Measurements from ENCODE around the gene RBKS. TPM values are rescaled to one million over a fixed set of nuclear protein-coding genes. Genes with fewer than 3 reads are reported as not detected.

RBKS gene
- total RNA-seq, 4 donors from 2014 or later, result 1.5 to 3.1 (median 2.1) TPM

DNA sequence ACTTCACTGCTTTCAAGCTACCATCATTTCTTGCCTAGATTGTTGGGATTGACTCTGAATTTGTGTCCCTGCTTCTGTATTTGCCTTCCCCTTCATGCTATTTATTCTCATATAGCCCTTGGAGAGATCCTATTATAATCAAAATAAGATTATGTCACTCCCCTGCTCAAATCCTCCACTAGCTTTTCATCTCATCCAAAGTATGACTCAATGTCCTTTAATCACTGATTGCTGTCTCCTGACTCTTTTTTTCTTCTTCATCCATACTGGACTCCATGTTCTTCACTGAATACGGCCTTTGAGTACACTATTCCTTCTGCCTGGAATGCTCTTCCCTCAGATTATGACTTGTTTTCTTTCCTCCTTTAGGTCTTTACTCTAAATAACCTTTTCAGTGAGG lies 5.0 kb downstream of the RBKS start:
- TF ChIP-seq CTCF (IDR thresholded peaks at IDR 0.05; ENCODE audit: low read depth), result no peak

GRCh38 chr2:27884601-27885000 lies 5.6 kb downstream of the RBKS start:
- no peak for TF ChIP-seq CTCF (IDR thresholded peaks at IDR 0.05; ENCODE audit: low read depth)

DNA sequence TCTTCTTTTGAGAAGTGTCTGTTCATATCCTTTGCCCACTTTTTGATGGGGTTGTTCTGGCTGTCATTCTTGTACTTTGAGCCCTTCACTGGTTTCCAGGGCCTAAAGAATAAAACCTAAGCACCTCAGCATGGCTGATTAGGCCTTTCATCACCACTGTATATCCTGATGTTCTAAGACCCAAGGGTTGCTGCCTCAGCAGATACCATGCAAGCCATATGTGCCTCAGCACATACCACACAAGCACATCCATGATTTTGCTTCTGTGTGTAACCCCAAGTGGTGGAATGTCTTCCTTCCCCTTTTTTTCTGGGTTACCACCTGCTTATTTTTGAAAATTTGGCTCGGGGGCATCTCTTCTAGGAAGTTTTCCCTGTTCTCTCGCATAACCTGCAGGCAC lies 11.4 kb downstream of the RBKS start:
- no peak for TF ChIP-seq CTCF (IDR thresholded peaks at IDR 0.05; ENCODE audit: low read depth)

DNA sequence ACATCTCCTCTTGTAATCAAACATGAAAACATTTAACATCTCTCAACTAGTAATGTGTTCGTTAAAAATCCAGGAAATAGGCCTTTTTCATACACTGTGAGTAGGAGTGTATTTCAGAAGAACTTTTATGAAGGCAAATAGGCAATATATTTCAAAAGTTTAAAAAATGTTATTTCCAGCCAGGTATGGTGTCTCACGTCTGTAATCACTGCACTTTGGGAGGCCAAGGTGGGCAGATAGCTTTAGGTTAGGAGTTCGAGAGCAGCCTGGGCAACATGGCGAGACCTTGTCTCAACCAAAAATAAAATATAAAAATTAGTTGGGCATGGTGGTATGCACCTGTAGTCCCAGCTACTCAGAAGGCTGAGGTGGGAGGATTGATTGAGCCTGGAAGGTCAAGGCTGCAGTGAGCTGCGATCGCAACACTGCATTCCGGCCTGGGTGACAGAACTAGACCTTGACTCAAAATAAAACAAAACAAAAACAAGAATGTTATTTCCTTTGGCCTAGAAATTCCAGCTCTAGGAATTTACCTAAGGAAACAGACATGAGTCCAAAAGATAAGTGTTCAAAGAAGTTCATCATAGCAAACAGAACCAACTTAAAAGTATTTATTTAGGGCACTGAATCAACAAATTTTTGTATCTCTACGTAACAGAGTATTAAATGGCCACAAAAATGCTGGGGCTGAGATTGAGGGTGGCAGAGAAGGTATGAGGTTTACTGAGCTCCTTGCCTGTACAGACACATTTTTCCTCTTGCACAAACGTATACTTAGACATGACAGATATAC lies 14.9 kb downstream of the RBKS start:
- no peak for TF ChIP-seq CTCF (IDR thresholded peaks at IDR 0.05; ENCODE audit: low read depth)

DNA sequence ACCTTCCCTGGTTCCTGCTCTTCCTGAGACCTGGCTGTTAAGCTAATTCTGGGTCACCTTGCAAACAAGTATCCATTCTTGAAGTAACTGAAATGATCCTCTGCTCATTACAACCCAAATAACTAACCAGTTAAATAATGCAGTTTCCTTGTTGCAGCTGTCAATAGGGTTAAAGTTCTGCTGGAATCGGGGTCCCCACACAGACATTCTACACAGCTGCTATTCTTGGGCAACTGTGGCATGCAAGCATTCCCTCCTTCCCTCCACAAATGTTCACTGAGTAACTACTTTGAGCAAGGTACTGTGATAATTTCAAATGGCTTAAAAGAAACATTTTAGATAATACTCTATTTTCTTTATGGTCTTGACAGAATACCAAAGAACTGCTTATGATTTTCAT lies 17.1 kb downstream of the RBKS start:
- TF ChIP-seq CTCF (IDR thresholded peaks at IDR 0.05; ENCODE audit: low read depth), result no peak

DNA sequence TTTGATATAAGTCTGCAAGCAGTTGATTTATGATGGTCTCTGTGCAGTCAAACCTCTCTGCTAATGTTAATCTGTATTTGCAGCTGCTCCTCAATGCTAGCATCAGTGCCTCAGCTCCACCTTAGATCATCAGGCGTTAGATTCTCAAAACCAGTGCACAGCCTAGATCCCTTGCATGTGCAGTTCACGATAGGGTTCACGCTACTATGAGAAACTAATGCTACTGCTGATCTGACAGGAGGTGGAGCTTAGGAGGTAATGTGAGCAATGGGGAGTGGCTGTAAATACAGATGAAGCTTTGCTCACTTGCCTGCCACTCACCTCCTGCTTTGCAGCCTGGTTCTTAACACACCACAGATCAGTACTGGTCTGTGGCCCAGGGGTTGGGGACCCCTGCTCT lies 18.4 kb downstream of the RBKS start:
- no peak for TF ChIP-seq CTCF (IDR thresholded peaks at IDR 0.05; ENCODE audit: low read depth)

DNA sequence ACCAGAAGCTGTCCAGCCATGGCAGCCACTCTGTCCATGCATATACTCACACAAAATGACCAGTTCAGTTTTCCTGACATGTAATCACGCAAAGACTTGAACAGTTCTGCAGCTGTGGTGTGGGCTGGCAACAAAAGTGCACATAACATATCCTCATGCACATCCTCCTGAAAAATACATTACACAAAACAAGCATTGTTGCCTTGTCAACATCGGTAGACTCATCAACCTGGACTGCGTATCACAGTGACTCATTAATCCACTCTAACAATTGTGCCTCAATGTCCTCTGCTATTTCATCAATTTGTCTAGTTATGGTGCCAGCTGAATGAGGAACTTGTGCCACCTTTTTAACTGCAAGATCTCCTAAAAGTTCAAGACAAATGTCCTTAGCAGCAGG lies 19.5 kb downstream of the RBKS start:
- no peak for TF ChIP-seq CTCF (IDR thresholded peaks at IDR 0.05; ENCODE audit: low read depth)
